Stomach (tissue), 9 donors: ENCODE data around the gene PPM1F. TPM values are rescaled to one million over a fixed set of nuclear protein-coding genes. Genes with fewer than 3 reads are reported as not detected.

Experiments
- DNase-seq, 2 donors: peaks; one replicate each; pipeline versions ENCODE4 v3.0.0 to v3.0.0-alpha.2; 2013 to 2019
- H3K27ac ChIP-seq, 5 donors: fragments of 200-600 bp in 4 of 5; sonication (generic) in 4 of 5; one replicate each; pipeline ENCODE4 v1.5.1; 2013 to 2019; ENCODE audit warnings: mild to moderate bottlenecking in 1 of 5, moderate library complexity in 1 of 5
- H3K27me3 ChIP-seq, 3 donors: fragments of 200-600 bp; sonication (generic); one replicate each; pipeline ENCODE4 v1.5.1; 2017 to 2019; ENCODE audit warnings: mixed run types in 1 of 3
- H3K36me3 ChIP-seq, 4 donors: fragments of 200-600 bp; sonication (generic); 1 replicate in 3 of 4; 2 replicates in 1 of 4; pipeline ENCODE4 v1.5.1; 2016 to 2019
- H3K4me1 ChIP-seq, 4 donors: fragments of 200-600 bp; sonication (generic); one replicate each; pipeline ENCODE4 v1.5.1; 2016 to 2019
- H3K4me3 ChIP-seq, 4 donors: fragments of 200-600 bp; sonication (generic) in 3 of 4; one replicate each; pipeline ENCODE4 v1.5.1; 2016 to 2019; ENCODE audit warnings: mild to moderate bottlenecking in 1 of 4
- H3K9me3 ChIP-seq, 4 donors: fragments of 200-600 bp; sonication (generic); one replicate each; pipeline ENCODE4 v1.5.1; 2016 to 2019
- EP300 ChIP-seq: sonication (generic); formaldehyde crosslinking; IDR thresholded peaks from one replicate; pipeline ENCODE4 v1.6.1; 2017; ENCODE audit warnings: antibody characterized with exemption
- POLR2A ChIP-seq, 4 donors: fragments of 450-650 bp; IDR thresholded peaks; one replicate each; pipeline ENCODE4 v1.6.1; 2016; ENCODE audit warnings: antibody characterized with exemption in 4 of 4, control low read depth in 2 of 4, mild to moderate bottlenecking in 1 of 4, moderate library complexity in 1 of 4
- POLR2AphosphoS5 ChIP-seq, 3 donors: sonication (generic); formaldehyde crosslinking; IDR thresholded peaks; one replicate each; pipeline ENCODE4 v1.6.1; 2016; ENCODE audit warnings: antibody characterized with exemption in 3 of 3
- WGBS, 5 donors: extraction: QIAGEN DNeasy Blood & Tissue Kit in 3 of 5; methylation state at CpG; one replicate each; pipeline versions ENCODE4 v1.1.5 to v1.1.7; 2013 to 2018; 5-methylcytosine and 5-hydroxymethylcytosine counted together
- intact Hi-C: fragments of 100-400 bp; cut with DNase I; formaldehyde crosslinking; loops from one replicate; pipeline ENCODE4 v1.15.1; 2023; ENCODE audit warnings: low total_unique reads
- polyA plus RNA-seq, 3 donors: library from polyadenylated mRNA; stranded (reverse); fragments of 200-250 nt; gene quantifications; one replicate each; pipeline ENCODE4 v1.2.3, GENCODE V29; 2013
- total RNA-seq, 5 donors: library from RNA; depleted of rRNA; stranded (reverse); fragments of >200 nt; gene quantifications; one replicate each; pipeline versions ENCODE4 v1.1.0 to v1.2.3, GENCODE V29; 2014 to 2016
- TF ChIP-seq, protein P1 (sequence below), 7 experiments: fragments of 450-650 bp in 4 of 7; fragments of 200-600 bp in 3 of 7; sonication (generic) in 3 of 7; IDR thresholded peaks; one replicate each; pipeline ENCODE4 v1.5.1; 2016 to 2019; ENCODE audit warnings: antibody characterized with exemption in 7 of 7, control low read depth in 2 of 7, mild to moderate bottlenecking in 1 of 7
- donor health status: healthy with polysubstance abuse.
- donor health status: Bipolar disorder and iron deficiency.
- donor health status: healthy.

The PPM1F gene
- total and polyA plus RNA-seq, 8 donors: 6.7 to 285 (median 16.8) TPM

DNA sequence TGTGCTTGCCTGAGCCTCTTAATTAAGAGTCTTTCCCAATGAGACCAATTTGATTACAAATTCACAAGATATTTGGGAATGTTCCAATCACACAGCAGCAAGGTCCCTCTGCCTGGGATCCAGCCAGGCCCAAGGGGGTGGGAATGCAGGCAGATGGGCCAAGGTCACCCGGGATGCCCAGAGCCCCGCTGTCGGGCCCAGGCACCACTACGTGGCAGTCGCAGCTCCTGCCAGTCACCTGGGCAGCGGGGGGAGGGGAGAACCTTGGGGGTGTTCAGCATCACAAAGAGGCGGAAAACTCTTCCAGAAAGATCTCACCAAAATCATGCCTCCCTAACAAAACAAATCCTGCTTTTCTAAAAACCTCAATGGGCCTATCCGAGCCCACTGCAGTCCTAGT lies 30.9 kb downstream of the PPM1F start:
- Histone ChIP-seq H3K9me3 (no peaks in the 10 kb centered on the region), H3K4me3 (no peak overlapping the region), H3K36me3 (peaks cover 0 to 72% (median 66%) of the 10 kb centered on the region in 4 donors), H3K4me1 (peaks cover 0 to 10% (median 6%) of the 10 kb centered on the region in 4 donors), H3K27ac (no peak overlapping the region), H3K27me3 (no peaks in the 10 kb centered on the region)
- 77 to 88% (median 84%) methylated on average over 6 to 8 of the region's 8 CpGs for WGBS, 5 donors
- intact Hi-C loops: loop anchor here (5.0 kb wide), 1 partner anchor 104 kb away; no protein-coding TSS in a partner anchor
- no peak for DNase-seq
- TF ChIP-seq POLR2A (IDR thresholded peaks at IDR 0.05) (no peak), EP300 (no peak), POLR2AphosphoS5 (IDR thresholded peaks at IDR 0.05) (no peak)
- TF ChIP-seq, protein P1, sequence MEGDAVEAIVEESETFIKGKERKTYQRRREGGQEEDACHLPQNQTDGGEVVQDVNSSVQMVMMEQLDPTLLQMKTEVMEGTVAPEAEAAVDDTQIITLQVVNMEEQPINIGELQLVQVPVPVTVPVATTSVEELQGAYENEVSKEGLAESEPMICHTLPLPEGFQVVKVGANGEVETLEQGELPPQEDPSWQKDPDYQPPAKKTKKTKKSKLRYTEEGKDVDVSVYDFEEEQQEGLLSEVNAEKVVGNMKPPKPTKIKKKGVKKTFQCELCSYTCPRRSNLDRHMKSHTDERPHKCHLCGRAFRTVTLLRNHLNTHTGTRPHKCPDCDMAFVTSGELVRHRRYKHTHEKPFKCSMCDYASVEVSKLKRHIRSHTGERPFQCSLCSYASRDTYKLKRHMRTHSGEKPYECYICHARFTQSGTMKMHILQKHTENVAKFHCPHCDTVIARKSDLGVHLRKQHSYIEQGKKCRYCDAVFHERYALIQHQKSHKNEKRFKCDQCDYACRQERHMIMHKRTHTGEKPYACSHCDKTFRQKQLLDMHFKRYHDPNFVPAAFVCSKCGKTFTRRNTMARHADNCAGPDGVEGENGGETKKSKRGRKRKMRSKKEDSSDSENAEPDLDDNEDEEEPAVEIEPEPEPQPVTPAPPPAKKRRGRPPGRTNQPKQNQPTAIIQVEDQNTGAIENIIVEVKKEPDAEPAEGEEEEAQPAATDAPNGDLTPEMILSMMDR (IDR thresholded peaks at IDR 0.05): no peak

DNA sequence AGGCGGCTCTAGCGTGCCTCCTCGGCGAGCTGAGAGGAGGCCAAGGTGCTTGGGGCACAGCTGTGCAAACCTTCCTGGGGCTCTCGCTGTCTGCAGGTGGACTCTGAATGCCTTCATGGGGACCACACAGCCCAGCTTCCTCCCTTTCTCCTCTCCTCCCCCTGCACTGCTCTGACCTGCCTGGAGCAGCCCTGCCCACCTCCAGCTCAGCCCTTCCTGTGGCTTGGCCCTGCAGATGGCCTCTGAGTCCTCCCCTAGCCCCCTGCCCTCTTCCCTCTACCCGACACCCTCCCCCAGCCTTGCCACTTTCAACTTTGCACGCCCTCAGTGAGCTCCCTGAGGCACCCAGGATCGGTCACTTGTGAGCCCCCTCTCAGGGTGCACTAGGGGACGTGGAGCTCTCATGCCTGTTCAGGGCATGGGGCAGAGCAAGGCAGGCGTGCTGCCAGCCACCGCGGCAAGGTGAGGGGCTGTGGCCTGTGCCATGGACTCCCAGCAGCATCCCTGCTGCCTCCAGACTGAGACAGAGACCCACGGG lies 31.4 kb downstream of the PPM1F start:
- no peak for DNase-seq
- Histone ChIP-seq H3K4me1 (peaks cover 0 to 12% (median 6%) of the 10 kb centered on the region in 4 donors), H3K9me3 (no peaks in the 10 kb centered on the region), H3K27me3 (no peaks in the 10 kb centered on the region), H3K4me3 (no peak overlapping the region), H3K27ac (no peak overlapping the region), H3K36me3 (peaks cover 0 to 68% (median 62%) of the 10 kb centered on the region in 4 donors)
- WGBS, 5 donors: 77 to 84% (median 79%) methylated on average over 8 to 13 of the region's 13 CpGs
- TF ChIP-seq, protein P1 (IDR thresholded peaks at IDR 0.05): no peak
- TF ChIP-seq POLR2AphosphoS5 (IDR thresholded peaks at IDR 0.05) (no peak), POLR2A (IDR thresholded peaks at IDR 0.05) (no peak), EP300 (no peak)
- intact Hi-C loops: loop anchor here (5.0 kb wide), 1 partner anchor 104 kb away; no protein-coding TSS in a partner anchor

DNA sequence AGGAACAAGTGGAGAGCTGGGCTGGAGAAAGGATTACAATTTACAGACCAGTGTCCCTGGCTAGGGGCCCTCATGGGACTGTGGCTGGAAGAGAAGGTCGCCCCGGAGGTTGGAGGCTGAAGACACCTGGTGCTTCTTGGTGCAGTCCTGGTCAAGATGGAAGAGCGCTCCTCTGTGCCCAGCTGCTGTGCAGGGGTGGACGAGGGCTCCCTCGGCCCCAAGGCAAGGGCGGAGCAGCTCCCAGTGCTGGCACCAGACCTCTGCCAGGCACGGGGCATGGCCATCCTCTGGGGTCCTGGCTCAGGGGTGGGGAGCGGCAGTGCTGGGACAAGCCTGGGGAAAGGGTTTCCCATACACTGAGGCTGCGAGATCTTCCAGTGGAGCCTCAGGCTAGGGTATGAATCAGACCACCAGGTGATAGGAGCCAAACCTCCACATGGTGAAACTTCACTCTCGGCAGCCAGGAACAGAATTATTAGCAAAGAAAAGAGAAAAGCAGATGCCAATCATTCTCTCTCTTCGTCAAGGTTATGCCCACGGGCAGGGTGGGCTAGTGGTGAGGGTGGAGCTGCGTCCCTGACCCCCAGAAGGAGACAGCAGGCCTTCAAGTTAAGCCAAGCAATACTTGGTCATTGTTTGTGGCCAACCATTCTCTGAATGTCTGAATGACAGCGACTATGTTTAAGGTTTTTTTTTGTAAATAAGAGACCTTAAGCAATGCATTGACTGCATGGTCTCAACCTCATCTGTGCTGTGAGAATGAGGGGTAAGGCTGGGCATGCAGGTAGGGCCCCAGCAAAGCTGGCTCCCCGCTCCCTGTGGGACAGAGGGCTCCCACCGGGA lies 32.1 kb downstream of the PPM1F start:
- H3K4me1 ChIP-seq: peaks cover 0 to 12% (median 6%) of the 10 kb centered on the region in 4 donors
- H3K9me3 ChIP-seq: no peaks in the 10 kb centered on the region
- H3K4me3 ChIP-seq: no peak overlapping the region
- no peak for DNase-seq
- intact Hi-C loops: loop anchor here (5.0 kb wide), 1 partner anchor 103 kb away; no protein-coding TSS in a partner anchor
- WGBS, 5 donors: 80 to 86% (median 84%) methylated on average over 14 to 16 of the region's 16 CpGs
- peaks cover 0 to 61% (median 56%) of the 10 kb centered on the region in 4 donors for H3K36me3 ChIP-seq
- H3K27ac ChIP-seq: no peak overlapping the region
- TF ChIP-seq EP300: no peak
- TF ChIP-seq POLR2A (IDR thresholded peaks at IDR 0.05): no peak
- TF ChIP-seq, protein P1 (IDR thresholded peaks at IDR 0.05): no peak
- no peak for TF ChIP-seq POLR2AphosphoS5 (IDR thresholded peaks at IDR 0.05)
- no peaks in the 10 kb centered on the region for H3K27me3 ChIP-seq

DNA sequence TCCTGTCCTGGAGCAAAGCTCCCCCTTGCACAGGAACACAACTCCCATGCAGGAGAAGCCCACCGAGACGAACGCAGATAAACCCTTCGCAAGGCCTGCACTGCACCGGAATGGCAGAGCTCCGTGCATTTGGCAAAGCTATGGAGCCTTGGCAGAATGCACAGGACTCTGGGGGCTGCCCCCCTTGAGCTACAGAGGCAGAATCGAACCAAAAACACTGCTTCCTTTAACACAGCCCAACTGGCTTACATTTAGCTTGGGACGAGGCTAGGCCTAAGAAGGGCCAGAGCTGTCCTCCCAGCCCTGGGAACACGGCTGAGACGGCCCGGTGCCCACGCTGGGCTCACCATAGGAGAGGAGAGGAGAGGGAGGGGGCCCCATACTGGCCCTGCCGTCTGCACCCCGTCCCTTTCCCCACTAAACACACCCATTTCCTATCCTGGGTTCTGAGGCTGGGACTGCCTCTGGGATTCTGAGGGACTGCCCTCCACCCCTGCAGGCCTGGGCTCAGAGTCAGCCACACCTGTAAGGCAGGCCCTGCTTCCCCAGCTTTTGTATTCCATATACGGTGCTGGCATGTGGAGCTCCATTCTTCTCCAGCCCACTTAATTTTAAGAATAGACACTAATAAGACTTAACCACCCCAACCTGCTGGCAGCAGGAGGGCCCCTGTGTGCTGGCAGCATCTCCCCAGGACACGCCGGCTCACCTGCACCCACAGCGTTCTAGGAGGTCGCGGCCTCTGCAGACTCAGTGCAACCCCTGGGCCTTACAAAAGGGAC lies 32.9 kb downstream of the PPM1F start:
- 78 to 87% (median 86%) methylated on average over 20 of the region's 20 CpGs for WGBS, 5 donors
- no peaks in the 10 kb centered on the region for H3K27me3 ChIP-seq
- intact Hi-C loops: loop anchor here (5.0 kb wide), 1 partner anchor 102 kb away; no protein-coding TSS in a partner anchor
- no peak for DNase-seq
- peaks cover 0 to 12% (median 6%) of the 10 kb centered on the region in 4 donors for H3K4me1 ChIP-seq
- H3K4me3 ChIP-seq: no peak overlapping the region
- H3K27ac ChIP-seq: no peak overlapping the region
- no peaks in the 10 kb centered on the region for H3K9me3 ChIP-seq
- no peak for TF ChIP-seq POLR2A (IDR thresholded peaks at IDR 0.05)
- no peak for TF ChIP-seq EP300
- TF ChIP-seq POLR2AphosphoS5 (IDR thresholded peaks at IDR 0.05): no peak
- TF ChIP-seq, protein P1 (IDR thresholded peaks at IDR 0.05): no peak
- H3K36me3 ChIP-seq: peaks cover 0 to 52% (median 47%) of the 10 kb centered on the region in 4 donors
